SU-DHL-6 (cell line): ENCODE results near the gene LARGE2.

Source experiments
- CTCF ChIP-seq: fragments of 200-600 bp; sonication (generic); IDR thresholded peaks from one replicate; pipeline ENCODE4 v1.5.1; 2017; ENCODE audit warnings: antibody characterized with exemption, mild to moderate bottlenecking, low read length, moderate library complexity; ENCODE audit not compliant: insufficient read depth, poor library complexity, severe bottlenecking
- EZH2phosphoT487 ChIP-seq: fragments of 200-600 bp; sonication (generic), shearing (Covaris generic); conservative IDR thresholded peaks from 2 replicates; pipeline ENCODE4 v1.6.1; 2018; ENCODE audit warnings: mild to moderate bottlenecking, antibody characterized with exemption, low read length, moderate library complexity, mixed read lengths

GRCh38 chr11:45968901-45969300, 46.4 kb downstream of the LARGE2 start:
- no peak for TF ChIP-seq EZH2phosphoT487
- no peak for TF ChIP-seq CTCF
